ENCODE results near the gene TMEM260.
"Not testable (repeated sequence)": the region's sequence is repeated elsewhere in the genome, so short reads cannot be mapped to it uniquely, and the experiment has no call there.

Gene TMEM260

GRCh38 chr14:56676042-56676441, 96.4 kb downstream of the TMEM260 start:
- no peak for DNase-seq (ENCODE audit: low read depth)

GRCh38 chr14:56678838-56679237, 99.2 kb downstream of the TMEM260 start:
- DNase-seq (ENCODE audit: low read depth), result no peak

- DNase-seq (ENCODE audit: low read depth), result no peak
Measured at GRCh38 chr14:56686416-56686815, 106.8 kb downstream of the TMEM260 start.

- no peak for DNase-seq (ENCODE audit: low read depth)
Measured at GRCh38 chr14:56687123-56687522, 107.5 kb downstream of the TMEM260 start.

- DNase-seq (ENCODE audit: low read depth), result no peak
Measured at GRCh38 chr14:56694609-56695008, 115.0 kb downstream of the TMEM260 start.

- not testable (repeated sequence) for DNase-seq (ENCODE audit: low read depth)
Measured at GRCh38 chr14:56695216-56695615, 115.6 kb downstream of the TMEM260 start.
